Activated B cell treated with CpG ODN at 0.5 μM for 24 hours (primary cell): ENCODE measurements around the gene BPIFB6. TPM values are rescaled to one million over a fixed set of nuclear protein-coding genes. Genes with fewer than 3 reads are reported as not detected.

Experiments used
- ATAC-seq: fragments of 200-7000 bp; cut with Tn5 transposase; one replicate; pipeline ENCODE4 v1.10.0; 2021; ENCODE audit warnings: low read depth, mild to moderate bottlenecking, moderate library complexity
- CTCF ChIA-PET: fragments of 350-600 bp; sonication (Branson Sonifier 250); formaldehyde crosslinking; loops from one replicate; lab custom pipeline; 2021; ENCODE audit warnings: antibody characterized with exemption; lab: Charles Lee
- POLR2A ChIA-PET: fragments of 350-600 bp; sonication (Branson Sonifier 250); formaldehyde crosslinking; loops from one replicate; lab custom pipeline; 2021; ENCODE audit warnings: antibody characterized with exemption; lab: Charles Lee
- DNase-seq: peaks from one replicate; pipeline ENCODE4 v3.0.0; 2022
- H3K27ac Mint-ChIP-seq: one replicate; pipeline ENCODE4 v1.8.0; 2020; ENCODE audit warnings: mixed read lengths
- H3K27me3 Mint-ChIP-seq: one replicate; pipeline ENCODE4 v1.8.0; 2021; ENCODE audit warnings: mixed read lengths
- H3K36me3 Mint-ChIP-seq: one replicate; pipeline ENCODE4 v1.8.0; 2021; ENCODE audit warnings: low read depth, mixed read lengths
- H3K4me1 Mint-ChIP-seq: one replicate; pipeline ENCODE4 v1.8.0; 2021; ENCODE audit warnings: mixed read lengths
- H3K4me3 Mint-ChIP-seq: one replicate; pipeline ENCODE4 v1.8.0; 2020; ENCODE audit warnings: mild to moderate bottlenecking, mixed read lengths
- H3K9me3 Mint-ChIP-seq: one replicate; pipeline ENCODE4 v1.8.0; 2020; ENCODE audit warnings: mixed read lengths
- CTCF ChIP-seq: fragments of 200-600 bp; IDR thresholded peaks from one replicate; pipeline ENCODE4 v1.8.0; 2022; ENCODE audit warnings: antibody characterized with exemption, mild to moderate bottlenecking
- intact Hi-C: fragments of 100-400 bp; cut with micrococcal nuclease; formaldehyde crosslinking; loops from one replicate; pipeline ENCODE4 v1.15.1; 2024
- total RNA-seq: library from RNA; stranded (reverse); gene quantifications from 2 replicates; pipeline ENCODE4 v1.2.3, GENCODE V29; 2022

BPIFB6 gene
- total RNA-seq, result not detected in 2 replicates

GRCh38 chr20:33031531-33031930, at the start of gene BPIFB6:
TSS of gene BPIFB6 (plus strand) at chr20:33031648. CDS start at chr20:33031648, 0 bp downstream.
- Mint-ChIP-seq H3K27me3 (no peaks in the 10 kb centered on the region), H3K27ac (no peak within 1 kb of the TSS), H3K4me3 (no peak within 1 kb of the TSS), H3K9me3 (peaks cover 4% of the 10 kb centered on the region), H3K4me1 (no peaks in the 10 kb centered on the region), H3K36me3 (no peaks in the 10 kb centered on the region)
- intact Hi-C loops, result no loop called here
- DNase-seq (no peak), ATAC-seq (no peak)
- CTCF ChIA-PET, result no interaction called here
- TF ChIP-seq CTCF, result no peak
- POLR2A ChIA-PET, result no interaction called here

GRCh38 chr20:32982617-32983458, 48.6 kb upstream of the BPIFB6 start:
- no peaks in the 10 kb centered on the region for H3K36me3 Mint-ChIP-seq
- H3K4me1 Mint-ChIP-seq, result no peaks in the 10 kb centered on the region
- ATAC-seq, result no peak
- H3K4me3 Mint-ChIP-seq, result no peak overlapping the region
- DNase-seq, result no peak
- CTCF ChIA-PET, result no interaction called here
- intact Hi-C loops, result no loop called here
- no peak overlapping the region for H3K27ac Mint-ChIP-seq
- no peaks in the 10 kb centered on the region for H3K27me3 Mint-ChIP-seq
- POLR2A ChIA-PET, result no interaction called here
- no peak for TF ChIP-seq CTCF
- no peaks in the 10 kb centered on the region for H3K9me3 Mint-ChIP-seq

- Mint-ChIP-seq H3K4me1 (no peaks in the 10 kb centered on the region), H3K36me3 (no peaks in the 10 kb centered on the region), H3K9me3 (no peaks in the 10 kb centered on the region), H3K27me3 (no peaks in the 10 kb centered on the region), H3K27ac (no peak overlapping the region), H3K4me3 (no peak overlapping the region)
- DNase-seq (no peak), ATAC-seq (no peak)
- ChIA-PET CTCF (no interaction called here), POLR2A (interaction anchor here (1.1 kb wide), 1 partner anchor 9 kb away, joined by 3 read pairs; no protein-coding TSS in a partner anchor)
- no peak for TF ChIP-seq CTCF
- intact Hi-C loops, result no loop called here
These were observed 47.9 kb upstream of the BPIFB6 start for GRCh38 chr20:32983459-32984112.

GRCh38 chr20:32984196-32984595, 47.3 kb upstream of the BPIFB6 start:
- H3K9me3 Mint-ChIP-seq, result no peaks in the 10 kb centered on the region
- H3K27me3 Mint-ChIP-seq, result no peaks in the 10 kb centered on the region
- no peak overlapping the region for H3K4me3 Mint-ChIP-seq
- H3K27ac Mint-ChIP-seq, result no peak overlapping the region
- TF ChIP-seq CTCF, result no peak
- ChIA-PET CTCF (no interaction called here), POLR2A (interaction anchor here (1.1 kb wide), 1 partner anchor 9 kb away, joined by 3 read pairs; no protein-coding TSS in a partner anchor)
- ATAC-seq, result no peak
- DNase-seq, result no peak
- H3K4me1 Mint-ChIP-seq, result no peaks in the 10 kb centered on the region
- H3K36me3 Mint-ChIP-seq, result no peaks in the 10 kb centered on the region
- intact Hi-C loops, result no loop called here

GRCh38 chr20:32984631-32985354, 46.7 kb upstream of the BPIFB6 start:
- DNase-seq, result no peak
- CTCF ChIA-PET, result no interaction called here
- no peaks in the 10 kb centered on the region for H3K4me1 Mint-ChIP-seq

More at GRCh38 chr20:32984631-32985354, 46.7 kb upstream of the BPIFB6 start:
- no peak overlapping the region for H3K27ac Mint-ChIP-seq
- no peaks in the 10 kb centered on the region for H3K36me3 Mint-ChIP-seq
- intact Hi-C loops, result no loop called here
- TF ChIP-seq CTCF, result no peak
- no peak overlapping the region for H3K4me3 Mint-ChIP-seq
- POLR2A ChIA-PET, result no interaction called here
- H3K9me3 Mint-ChIP-seq, result no peaks in the 10 kb centered on the region
- H3K27me3 Mint-ChIP-seq, result no peaks in the 10 kb centered on the region
- ATAC-seq, result no peak
